Left lung (tissue), 10 donors: ENCODE results near the gene SH3RF1. TPM values are rescaled to one million over a fixed set of nuclear protein-coding genes. Genes with fewer than 3 reads are reported as not detected.
A peak's percentile ranks its signal among the peaks of the same experiment; 100 is the strongest.
"Not testable (repeated sequence)": the region's sequence is repeated elsewhere in the genome, so short reads cannot be mapped to it uniquely, and the experiment has no call there.

Experiments
- ATAC-seq: fragments of 200-7000 bp; cut with Tn5 transposase; one replicate; pipeline ENCODE4 v1.9.1; 2020; ENCODE audit warnings: moderate library complexity
- DNase-seq, 4 donors: peaks; one replicate each; pipeline ENCODE4 v3.0.0-alpha.2; 2013 to 2020
- H3K27ac ChIP-seq, 2 donors: fragments of 200-600 bp; sonication (generic) in 1 of 2; one replicate each; pipeline versions ENCODE4 v1.5.0 to v1.8.0; 2020 to 2021
- H3K27me3 ChIP-seq, 2 donors: fragments of 200-600 bp; sonication (generic) in 1 of 2; one replicate each; pipeline versions ENCODE4 v1.5.0 to v1.8.0; 2020 to 2021
- H3K36me3 ChIP-seq, 2 donors: fragments of 200-600 bp; sonication (generic) in 1 of 2; one replicate each; pipeline versions ENCODE4 v1.5.0 to v1.8.0; 2020 to 2021
- H3K4me1 ChIP-seq, 2 donors: fragments of 200-600 bp; one replicate each; pipeline ENCODE4 v1.8.0; 2021
- H3K4me3 ChIP-seq, 2 donors: fragments of 200-600 bp; sonication (generic) in 1 of 2; one replicate each; pipeline versions ENCODE4 v1.5.0 to v1.8.0; 2020 to 2021; ENCODE audit warnings: mild to moderate bottlenecking in 1 of 2
- H3K9me3 ChIP-seq, 2 donors: fragments of 200-600 bp; sonication (generic) in 1 of 2; one replicate each; pipeline versions ENCODE4 v1.5.0 to v1.8.0; 2020 to 2021
- intact Hi-C, 2 donors: fragments of 100-400 bp; cut with DNase I; formaldehyde crosslinking; loops; one replicate each; pipeline versions ENCODE4 v1.11.2 to v1.14.2; 2022
- polyA plus RNA-seq, 6 donors: library from polyadenylated mRNA; unstranded; fragments of 120-200 nt; gene quantifications; one replicate each; pipeline ENCODE4 v1.2.1, GENCODE V29; 2013; ENCODE audit not compliant: insufficient read length in 6 of 6
- total RNA-seq, 2 donors: library from RNA; stranded (reverse); fragmentation: NEBNext Ultra II Directional; extraction: Animal tissue kit (Norgen Biotek cat#: 25700); gene quantifications; one replicate each; pipeline ENCODE4 v1.2.1, GENCODE V29; 2021
- TF ChIP-seq, protein P1 (sequence below), 2 donors: fragments of 200-600 bp; sonication (generic) in 1 of 2; IDR thresholded peaks; one replicate each; pipeline versions ENCODE4 v1.5.0 to v1.8.0; 2021; ENCODE audit warnings: antibody characterized with exemption in 2 of 2
- donor health status: DM: no; HTN: yes; CAD: no.
- donor health status: DM: no; HTN: no; CAD: no.

Gene SH3RF1
- total and polyA plus RNA-seq, 8 donors: 18.9 to 39.4 (median 20.8) TPM

DNA sequence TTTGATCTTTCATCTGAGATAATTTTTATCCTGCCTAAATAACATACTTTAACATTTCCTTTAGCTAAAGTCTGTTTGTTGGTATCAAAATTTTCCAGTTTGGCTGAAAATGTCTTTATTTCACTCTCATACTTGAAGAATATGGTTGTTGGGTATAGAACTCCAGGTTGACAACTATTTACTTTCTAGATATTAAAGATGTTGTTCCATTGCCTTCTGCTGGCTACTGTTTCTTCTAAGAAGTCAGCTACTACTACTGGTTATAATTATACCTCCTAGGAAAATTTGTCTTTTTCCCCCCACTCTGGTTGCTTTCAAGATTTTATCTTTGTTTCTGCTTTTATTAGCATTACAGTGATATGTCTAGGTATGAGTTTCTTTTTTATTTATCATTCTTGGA lies 75.7 kb downstream of the SH3RF1 start:
- no peak overlapping the region for H3K4me3 ChIP-seq
- no peaks in the 10 kb centered on the region for H3K27me3 ChIP-seq
- TF ChIP-seq, protein P1, sequence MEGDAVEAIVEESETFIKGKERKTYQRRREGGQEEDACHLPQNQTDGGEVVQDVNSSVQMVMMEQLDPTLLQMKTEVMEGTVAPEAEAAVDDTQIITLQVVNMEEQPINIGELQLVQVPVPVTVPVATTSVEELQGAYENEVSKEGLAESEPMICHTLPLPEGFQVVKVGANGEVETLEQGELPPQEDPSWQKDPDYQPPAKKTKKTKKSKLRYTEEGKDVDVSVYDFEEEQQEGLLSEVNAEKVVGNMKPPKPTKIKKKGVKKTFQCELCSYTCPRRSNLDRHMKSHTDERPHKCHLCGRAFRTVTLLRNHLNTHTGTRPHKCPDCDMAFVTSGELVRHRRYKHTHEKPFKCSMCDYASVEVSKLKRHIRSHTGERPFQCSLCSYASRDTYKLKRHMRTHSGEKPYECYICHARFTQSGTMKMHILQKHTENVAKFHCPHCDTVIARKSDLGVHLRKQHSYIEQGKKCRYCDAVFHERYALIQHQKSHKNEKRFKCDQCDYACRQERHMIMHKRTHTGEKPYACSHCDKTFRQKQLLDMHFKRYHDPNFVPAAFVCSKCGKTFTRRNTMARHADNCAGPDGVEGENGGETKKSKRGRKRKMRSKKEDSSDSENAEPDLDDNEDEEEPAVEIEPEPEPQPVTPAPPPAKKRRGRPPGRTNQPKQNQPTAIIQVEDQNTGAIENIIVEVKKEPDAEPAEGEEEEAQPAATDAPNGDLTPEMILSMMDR (IDR thresholded peaks at IDR 0.05): no peak
- H3K36me3 ChIP-seq: no peaks in the 10 kb centered on the region
- H3K4me1 ChIP-seq: no peaks in the 10 kb centered on the region
- ATAC-seq (no peak), DNase-seq (no peak)
- peaks cover 0 to 12% of the 10 kb centered on the region in 2 donors for H3K9me3 ChIP-seq
- intact Hi-C loops: no loop called here
- no peak overlapping the region for H3K27ac ChIP-seq

DNA sequence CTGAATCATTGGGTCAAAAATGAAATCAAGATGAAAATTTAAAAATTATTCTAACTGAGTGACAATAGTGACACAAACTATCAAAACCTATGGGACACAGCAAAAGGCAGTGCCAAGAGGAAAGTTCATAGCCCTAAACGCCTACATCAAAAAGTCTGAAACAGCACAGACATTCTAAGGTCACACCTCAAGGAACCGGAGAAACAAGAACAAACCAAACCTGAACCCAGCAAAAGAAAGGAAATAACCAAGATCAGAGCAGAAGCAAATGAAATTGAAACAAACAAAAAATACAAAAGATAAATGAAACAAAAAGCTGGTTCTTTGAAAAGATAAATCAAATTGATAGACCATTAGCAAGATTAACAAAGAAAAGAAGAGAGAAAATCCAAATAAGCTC lies 80.8 kb downstream of the SH3RF1 start:
- DNase-seq, H3K27me3 ChIP-seq, H3K27ac ChIP-seq, intact Hi-C loops, H3K9me3 ChIP-seq, H3K36me3 ChIP-seq, H3K4me1 ChIP-seq, H3K4me3 ChIP-seq, ATAC-seq: not testable (repeated sequence)

DNA sequence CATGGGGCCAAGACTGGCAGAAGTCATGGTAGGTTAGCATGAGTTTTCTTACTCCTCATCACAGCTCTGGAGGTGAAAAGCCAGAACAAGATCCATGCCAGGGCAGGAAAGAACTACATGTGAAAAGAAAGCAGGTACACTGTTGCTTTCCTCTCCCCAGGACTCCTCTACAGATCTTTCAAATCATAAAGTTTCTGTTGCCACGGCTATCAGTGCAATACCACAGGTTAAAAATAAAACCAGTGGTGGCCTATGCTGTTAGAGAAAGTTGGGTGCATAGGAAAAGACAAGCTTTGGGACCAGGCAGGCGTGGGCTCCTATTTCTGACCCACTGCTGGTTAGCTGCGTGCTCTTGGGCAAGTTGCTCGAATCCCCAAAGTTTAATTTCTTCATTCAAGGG lies 81.4 kb downstream of the SH3RF1 start:
- ATAC-seq (no peak), DNase-seq (no peak)
- H3K4me1 ChIP-seq: peaks cover 0 to 12% of the 10 kb centered on the region in 2 donors
- no peaks in the 10 kb centered on the region for H3K27me3 ChIP-seq
- intact Hi-C loops: no loop called here
- no peaks in the 10 kb centered on the region for H3K36me3 ChIP-seq
- TF ChIP-seq, protein P1 (IDR thresholded peaks at IDR 0.05): no peak
- no peak overlapping the region for H3K27ac ChIP-seq
- H3K4me3 ChIP-seq: no peak overlapping the region
- peaks cover 0 to 3% of the 10 kb centered on the region in 2 donors for H3K9me3 ChIP-seq

DNA sequence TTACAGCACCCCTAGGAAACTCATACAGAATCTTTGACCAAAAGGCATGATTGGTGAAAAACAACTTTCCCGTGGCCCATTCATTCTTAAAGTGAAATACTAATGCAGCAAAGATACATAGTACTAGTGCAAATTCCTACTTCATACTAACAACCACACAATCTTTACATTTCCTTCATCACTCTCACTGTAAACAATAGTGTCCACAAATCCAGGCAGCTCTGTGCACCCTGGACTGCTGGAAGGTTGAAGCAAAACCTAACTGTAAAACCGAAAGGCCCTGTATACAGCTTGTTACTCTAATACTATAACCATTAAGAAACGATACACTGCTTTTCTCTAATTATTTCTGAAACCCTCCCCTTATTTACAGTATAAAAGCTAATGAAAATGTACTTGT lies 82.6 kb downstream of the SH3RF1 start:
- intact Hi-C loops: no loop called here
- TF ChIP-seq, protein P1 (IDR thresholded peaks at IDR 0.05): no peak

DNA sequence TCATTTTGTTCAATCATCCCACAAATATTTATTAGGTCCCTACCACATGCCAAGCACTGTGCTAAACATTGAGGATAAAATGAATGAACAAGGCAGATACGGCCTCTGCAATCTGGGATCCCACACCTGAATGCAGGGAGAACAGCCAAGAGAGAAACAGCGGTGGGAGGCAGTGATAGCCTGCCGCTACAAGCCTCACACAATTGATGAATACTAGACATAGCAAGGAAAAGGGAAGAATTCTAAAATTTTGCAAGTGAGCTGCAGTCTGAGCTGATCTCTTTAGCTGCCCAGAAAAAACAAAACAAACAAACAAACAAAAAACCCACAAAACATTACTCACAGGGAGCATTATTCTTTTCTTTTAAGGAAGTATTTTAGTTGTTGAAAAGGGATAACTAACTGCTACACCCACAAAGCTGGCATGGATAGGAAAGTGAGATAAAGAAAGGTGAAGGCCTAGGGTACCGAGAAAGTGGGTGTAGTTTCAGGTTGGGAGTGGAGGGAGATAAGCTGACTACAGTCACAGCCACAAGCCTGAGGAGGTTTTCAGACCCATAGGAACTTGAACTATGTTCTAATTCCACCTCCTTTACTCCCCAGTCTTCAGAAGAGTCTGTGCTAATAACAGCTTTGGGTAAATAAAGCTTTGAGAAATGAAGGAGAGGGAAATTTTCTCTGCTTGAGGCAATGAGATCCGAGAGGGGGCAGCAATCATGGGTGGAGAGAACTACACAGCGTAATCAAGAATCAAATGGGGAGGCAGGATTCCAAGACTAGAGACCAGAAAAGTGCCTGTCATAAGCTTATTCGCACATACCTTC lies 85.4 kb downstream of the SH3RF1 start:
- H3K9me3 ChIP-seq: no peaks in the 10 kb centered on the region
- ATAC-seq: peak; percentile 88
- H3K27ac ChIP-seq: no peak overlapping the region

More for the DNA sequence above, 82.6 kb downstream of the SH3RF1 start:
- ATAC-seq: no peak
- Histone ChIP-seq H3K27ac (no peak overlapping the region), H3K27me3 (no peaks in the 10 kb centered on the region), H3K4me1 (peaks cover 0 to 17% of the 10 kb centered on the region in 2 donors), H3K36me3 (no peaks in the 10 kb centered on the region), H3K4me3 (no peak overlapping the region), H3K9me3 (peaks cover 0 to 3% of the 10 kb centered on the region in 2 donors)
- DNase-seq: no peak

More for the DNA sequence above, 85.4 kb downstream of the SH3RF1 start:
- TF ChIP-seq, protein P1 (IDR thresholded peaks at IDR 0.05): no peak
- no peak for DNase-seq
- no peaks in the 10 kb centered on the region for H3K27me3 ChIP-seq
- H3K4me1 ChIP-seq: peaks cover 2 to 17% of the 10 kb centered on the region in 2 donors
- H3K36me3 ChIP-seq: no peaks in the 10 kb centered on the region
- intact Hi-C loops: no loop called here
- no peak overlapping the region for H3K4me3 ChIP-seq
